Measurements from ENCODE around the gene SLC4A2.
"Not testable (repeated sequence)": the region's sequence is repeated elsewhere in the genome, so short reads cannot be mapped to it uniquely, and the experiment has no call there.

The SLC4A2 gene

GRCh38 chr7:151059367-151060112, at the start of gene SLC4A2:
SLC4A2 (plus strand) TSS chr7:151059589; CDS start chr7:151061988, 2,399 bp downstream.
- FAIRE-seq, result no peak

GRCh38 chr7:151010037-151010306, 49.4 kb upstream of the SLC4A2 start:
- DNase-seq (ENCODE audit: extremely low spot score, insufficient read length, low read depth), result no peak
- no peak for FAIRE-seq

More at GRCh38 chr7:151059367-151060112, at the start of gene SLC4A2:
- peak; percentile 82 for DNase-seq (ENCODE audit: extremely low spot score, insufficient read length, low read depth)

- no peak for FAIRE-seq
- DNase-seq (ENCODE audit: extremely low spot score, insufficient read length, low read depth), result no peak
These were observed 48.9 kb upstream of the SLC4A2 start for GRCh38 chr7:151010307-151011096.

GRCh38 chr7:151011097-151011409, 48.3 kb upstream of the SLC4A2 start:
- FAIRE-seq, result no peak
- no peak for DNase-seq (ENCODE audit: extremely low spot score, insufficient read length, low read depth)

GRCh38 chr7:151011616-151012015, 47.8 kb upstream of the SLC4A2 start:
- FAIRE-seq; DNase-seq (ENCODE audit: extremely low spot score, insufficient read length, low read depth): not testable (repeated sequence)

GRCh38 chr7:151012031-151012692, 47.2 kb upstream of the SLC4A2 start:
- FAIRE-seq, result no peak

GRCh38 chr7:151012911-151013347, 46.5 kb upstream of the SLC4A2 start:
- DNase-seq (ENCODE audit: extremely low spot score, insufficient read length, low read depth) (no peak), FAIRE-seq (no peak)

More at GRCh38 chr7:151012031-151012692, 47.2 kb upstream of the SLC4A2 start:
- no peak for DNase-seq (ENCODE audit: extremely low spot score, insufficient read length, low read depth)

- DNase-seq (ENCODE audit: extremely low spot score, insufficient read length, low read depth) (no peak), FAIRE-seq (no peak)
These were observed 46.0 kb upstream of the SLC4A2 start for GRCh38 chr7:151013356-151013732.

- FAIRE-seq (peak; percentile 76), DNase-seq (ENCODE audit: extremely low spot score, insufficient read length, low read depth) (peak; percentile 56)
These were observed 45.5 kb upstream of the SLC4A2 start for GRCh38 chr7:151013733-151014497.

GRCh38 chr7:151014950-151015349, 44.4 kb upstream of the SLC4A2 start:
- FAIRE-seq (no peak), DNase-seq (ENCODE audit: extremely low spot score, insufficient read length, low read depth) (no peak)

- DNase-seq (ENCODE audit: extremely low spot score, insufficient read length, low read depth), result no peak
- no peak for FAIRE-seq
These were observed 43.4 kb upstream of the SLC4A2 start for GRCh38 chr7:151015967-151016366.

- FAIRE-seq (no peak), DNase-seq (ENCODE audit: extremely low spot score, insufficient read length, low read depth) (no peak)
These were observed 42.9 kb upstream of the SLC4A2 start for GRCh38 chr7:151016505-151016904.

- no peak for FAIRE-seq
These were observed 42.4 kb upstream of the SLC4A2 start for GRCh38 chr7:151016942-151017341.

GRCh38 chr7:151017370-151017952, 41.9 kb upstream of the SLC4A2 start:
- FAIRE-seq (no peak), DNase-seq (ENCODE audit: extremely low spot score, insufficient read length, low read depth) (no peak)

More at GRCh38 chr7:151016942-151017341, 42.4 kb upstream of the SLC4A2 start:
- DNase-seq (ENCODE audit: extremely low spot score, insufficient read length, low read depth), result no peak

- DNase-seq (ENCODE audit: extremely low spot score, insufficient read length, low read depth) (peak; percentile 46), FAIRE-seq (no peak)
These were observed 41.4 kb upstream of the SLC4A2 start for GRCh38 chr7:151017953-151018420.

GRCh38 chr7:151018421-151019129, 40.8 kb upstream of the SLC4A2 start:
- DNase-seq (ENCODE audit: extremely low spot score, insufficient read length, low read depth) (no peak), FAIRE-seq (no peak)

GRCh38 chr7:151019130-151019447, 40.3 kb upstream of the SLC4A2 start:
- DNase-seq (ENCODE audit: extremely low spot score, insufficient read length, low read depth), result no peak
- FAIRE-seq, result no peak

- FAIRE-seq (no peak), DNase-seq (ENCODE audit: extremely low spot score, insufficient read length, low read depth) (no peak)
These were observed 39.2 kb upstream of the SLC4A2 start for GRCh38 chr7:151020231-151020630.

- no peak for FAIRE-seq
- DNase-seq (ENCODE audit: extremely low spot score, insufficient read length, low read depth), result no peak
These were observed 36.2 kb upstream of the SLC4A2 start for GRCh38 chr7:151023232-151023631.

All from GM18507 (cell line).